ENCODE results near the gene ELOVL1. TPM values are rescaled to one million over a fixed set of nuclear protein-coding genes. Genes with fewer than 3 reads are reported as not detected.

ELOVL1 gene
- total and polyA plus RNA-seq, 2 experiments from 2014 or later: 16.7 to 23.3 TPM

GRCh38 chr1:43314233-43314632 lies 53.6 kb downstream of the ELOVL1 start:
- Histone ChIP-seq H3K4me2 (no peak overlapping the region), H4K20me1 (replicated peaks; ENCODE audit: insufficient read depth) (no peaks in the 10 kb centered on the region), H3F3A (replicated peaks; ENCODE audit: low read depth) (no peaks in the 10 kb centered on the region), H3K27me3 (ENCODE audit: insufficient read depth) (no peaks in the 10 kb centered on the region), H3K27ac (ENCODE audit: low read depth) (no peak overlapping the region), H3K4me1 (ENCODE audit: insufficient read depth) (no peaks in the 10 kb centered on the region), H3K79me2 (replicated peaks; ENCODE audit: insufficient read depth) (no peaks in the 10 kb centered on the region), H2AFZ (no peak overlapping the region), H3K9me2 (ENCODE audit: insufficient read depth) (no peaks in the 10 kb centered on the region), H3K36me3 (ENCODE audit: insufficient read depth) (no peaks in the 10 kb centered on the region), H3K4me3 (no peak overlapping the region)
- peaks cover 7% of the 10 kb centered on the region; the same call in 2 of the 3 replicates for H3K4me1 Mint-ChIP-seq
- no peak overlapping the region for H3K27ac Mint-ChIP-seq
- peaks cover 9% of the 10 kb centered on the region for H3K27me3 Mint-ChIP-seq (ENCODE audit: insufficient read depth, low read depth, poor library complexity)
- H3K9me3 Mint-ChIP-seq: no peaks in the 10 kb centered on the region
- H3K4me3 Mint-ChIP-seq: no peak overlapping the region
- ATAC-seq (no peak), DNase-seq (ENCODE audit: low spot score) (no peak)
- no peaks in the 10 kb centered on the region for H3K36me3 Mint-ChIP-seq (ENCODE audit: low read depth)
- TF ChIP-seq ZNF462 (CRISPR knock-in tag; IDR thresholded peaks at IDR 0.05): no peak
- TF ChIP-seq ZNF114 (CRISPR knock-in tag; IDR thresholded peaks at IDR 0.05): no peak
- TF ChIP-seq ZNF331 (CRISPR knock-in tag; IDR thresholded peaks at IDR 0.05; ENCODE audit: low read depth): no peak

GRCh38 chr1:43313771-43314170 lies 54.0 kb downstream of the ELOVL1 start:
- H4K20me1 ChIP-seq (replicated peaks; ENCODE audit: insufficient read depth): no peaks in the 10 kb centered on the region
- Mint-ChIP-seq H3K4me1 (peaks cover 7% of the 10 kb centered on the region; the same call in 2 of the 3 replicates), H3K9me3 (no peaks in the 10 kb centered on the region), H3K36me3 (ENCODE audit: low read depth) (no peaks in the 10 kb centered on the region), H3K27ac (no peak overlapping the region), H3K4me3 (no peak overlapping the region), H3K27me3 (ENCODE audit: insufficient read depth, low read depth, poor library complexity) (peaks cover 10% of the 10 kb centered on the region)
- H3K4me3 ChIP-seq: no peak overlapping the region
- H3F3A ChIP-seq (replicated peaks; ENCODE audit: low read depth): no peaks in the 10 kb centered on the region
- H3K9me2 ChIP-seq (ENCODE audit: insufficient read depth): no peaks in the 10 kb centered on the region
- H3K79me2 ChIP-seq (replicated peaks; ENCODE audit: insufficient read depth): no peaks in the 10 kb centered on the region
- no peak for DNase-seq (ENCODE audit: low spot score)
- H3K36me3 ChIP-seq (ENCODE audit: insufficient read depth): no peaks in the 10 kb centered on the region
- no peak overlapping the region for H3K4me2 ChIP-seq
- no peak overlapping the region for H2AFZ ChIP-seq
- H3K4me1 ChIP-seq (ENCODE audit: insufficient read depth): no peaks in the 10 kb centered on the region
- no peaks in the 10 kb centered on the region for H3K27me3 ChIP-seq (ENCODE audit: insufficient read depth)
- H3K27ac ChIP-seq (ENCODE audit: low read depth): no peak overlapping the region
- ATAC-seq: no peak
- TF ChIP-seq NANOG (IDR thresholded peaks at IDR 0.05; ENCODE audit: borderline replicate concordance) (no peak), CTCF (conservative IDR thresholded peaks at IDR 0.05; ENCODE audit: low read depth in 2 of 2) (no peak), JUNB (IDR thresholded peaks at IDR 0.05; ENCODE audit: unreplicated experiment) (no peak), STAT1 (IDR thresholded peaks at IDR 0.05; ENCODE audit: unreplicated experiment) (no peak), ZNF331 (CRISPR knock-in tag; IDR thresholded peaks at IDR 0.05; ENCODE audit: low read depth) (no peak)

All from GM23338 (cell line).